H9 (cell line): ENCODE data around the gene ACSL4. TPM values are rescaled to one million over a fixed set of nuclear protein-coding genes. Genes with fewer than 3 reads are reported as not detected.

Experiments
- DNase-seq: peaks from one replicate; pipeline ENCODE4 v3.0.0-alpha.2; 2017
- H2AFZ ChIP-seq: one replicate; pipeline ENCODE4 v1.6.1; 2013; ENCODE audit warnings: mild to moderate bottlenecking, low read length, control low read depth, moderate library complexity
- H2AK5ac ChIP-seq: 2 replicates; pipeline ENCODE4 v1.6.1; 2013; ENCODE audit warnings: low read length, control low read depth, mixed read lengths; ENCODE audit not compliant: insufficient read length
- H2BK120ac ChIP-seq: one replicate; pipeline ENCODE4 v1.6.1; 2013; ENCODE audit warnings: low read depth, mild to moderate bottlenecking, low read length, control low read depth, inconsistent platforms; ENCODE audit not compliant: poor library complexity, severe bottlenecking
- H2BK12ac ChIP-seq: 2 replicates; pipeline ENCODE4 v1.6.1; 2013; ENCODE audit warnings: low read length, control low read depth, mixed read lengths, low read depth; ENCODE audit not compliant: insufficient read length
- H2BK15ac ChIP-seq: 2 replicates; pipeline ENCODE4 v1.6.1; 2013; ENCODE audit warnings: low read depth, low read length, control low read depth
- H2BK20ac ChIP-seq: one replicate; pipeline ENCODE4 v1.6.1; 2013; ENCODE audit warnings: low read depth, mild to moderate bottlenecking, low read length, control low read depth, inconsistent platforms; ENCODE audit not compliant: poor library complexity, severe bottlenecking
- H2BK5ac ChIP-seq: 2 replicates; pipeline ENCODE4 v1.6.1; 2013; ENCODE audit warnings: low read length, control low read depth, mixed read lengths; ENCODE audit not compliant: insufficient read length
- H3K14ac ChIP-seq: 2 replicates; pipeline ENCODE4 v1.6.1; 2013; ENCODE audit warnings: low read length, control low read depth; ENCODE audit not compliant: insufficient read depth
- H3K18ac ChIP-seq: 2 replicates; pipeline ENCODE4 v1.6.1; 2013; ENCODE audit warnings: low read depth, mild to moderate bottlenecking, mixed read lengths, low read length, control low read depth; ENCODE audit not compliant: insufficient read length
- H3K23ac ChIP-seq: 2 replicates; pipeline ENCODE4 v1.6.1; 2013; ENCODE audit warnings: low read length, control low read depth, mixed read lengths, low read depth; ENCODE audit not compliant: insufficient read length
- H3K23me2 ChIP-seq: 2 replicates; pipeline ENCODE4 v1.6.1; 2013; ENCODE audit warnings: low read depth, mild to moderate bottlenecking, mixed read lengths, low read length, control low read depth; ENCODE audit not compliant: insufficient read length, poor library complexity, severe bottlenecking
- H3K27ac ChIP-seq: 2 replicates; pipeline ENCODE4 v1.5.1; 2013; ENCODE audit warnings: low read length, control low read depth, mixed read lengths, low read depth; ENCODE audit not compliant: insufficient read length
- H3K27me3 ChIP-seq: 2 replicates; pipeline ENCODE4 v1.6.1; 2013; ENCODE audit warnings: low read length, control low read depth, inconsistent platforms; ENCODE audit not compliant: insufficient read depth
- H3K4ac ChIP-seq: 2 replicates; pipeline ENCODE4 v1.6.1; 2013; ENCODE audit warnings: low read depth, mild to moderate bottlenecking, control low read depth, inconsistent platforms, low read length, moderate library complexity
- H3K4me1 ChIP-seq: 2 replicates; pipeline ENCODE4 v1.6.1; 2013; ENCODE audit warnings: low read length, control low read depth, inconsistent platforms; ENCODE audit not compliant: insufficient read depth
- H3K4me2 ChIP-seq: 2 replicates; pipeline ENCODE4 v1.6.1; 2013; ENCODE audit warnings: low read length, control low read depth, mixed read lengths; ENCODE audit not compliant: insufficient read length, insufficient read depth
- H3K56ac ChIP-seq: 2 replicates; pipeline ENCODE4 v1.6.1; 2013; ENCODE audit warnings: low read depth, mild to moderate bottlenecking, mixed read lengths, low read length, control low read depth; ENCODE audit not compliant: insufficient read length
- H3K79me1 ChIP-seq: 2 replicates; pipeline ENCODE4 v1.6.1; 2013; ENCODE audit warnings: low read depth, mild to moderate bottlenecking, moderate library complexity, low read length, control low read depth, inconsistent platforms; ENCODE audit not compliant: insufficient read depth, poor library complexity, severe bottlenecking
- H3K79me2 ChIP-seq: 2 replicates; pipeline ENCODE4 v1.6.1; 2013; ENCODE audit warnings: low read length, control low read depth, inconsistent platforms; ENCODE audit not compliant: insufficient read depth
- H3K9ac ChIP-seq: 2 replicates; pipeline ENCODE4 v1.6.1; 2013; ENCODE audit warnings: low read length, control low read depth, mixed read lengths; ENCODE audit not compliant: insufficient read length; ENCODE audit errors: extremely low read depth
- H3K9me3 ChIP-seq: one replicate; pipeline ENCODE4 v1.6.1; 2013; ENCODE audit warnings: low read depth, low read length, inconsistent platforms; ENCODE audit not compliant: control insufficient read depth
- H3T11ph ChIP-seq: one replicate; pipeline ENCODE4 v1.6.1; 2013; ENCODE audit warnings: mild to moderate bottlenecking, low read length, control low read depth, inconsistent platforms
- H4K20me1 ChIP-seq: one replicate; pipeline ENCODE4 v1.6.1; 2013; ENCODE audit not compliant: control insufficient read depth, insufficient read length, insufficient read depth
- H4K5ac ChIP-seq: 2 replicates; pipeline ENCODE4 v1.6.1; 2013; ENCODE audit warnings: low read depth, mild to moderate bottlenecking, mixed read lengths, low read length, control low read depth; ENCODE audit not compliant: insufficient read length
- H4K8ac ChIP-seq: replicated peaks from 2 replicates; pipeline ENCODE4 v1.6.1; 2013; ENCODE audit warnings: low read length, control low read depth, mixed read lengths, low read depth; ENCODE audit not compliant: insufficient read length
- H4K91ac ChIP-seq: 2 replicates; pipeline ENCODE4 v1.6.1; 2013; ENCODE audit warnings: low read depth, mild to moderate bottlenecking, moderate library complexity, mixed read lengths, low read length, control low read depth; ENCODE audit not compliant: insufficient read length
- H3K27ac Mint-ChIP-seq, 3 experiments: 2 replicates in 2 of 3; 3 replicates in 1 of 3; pipeline ENCODE4 v1.8.0; 2020 to 2021; ENCODE audit warnings: mixed read lengths in 3 of 3, mild to moderate bottlenecking in 1 of 3, moderate library complexity in 1 of 3
- H3K27me3 Mint-ChIP-seq: 2 replicates; pipeline ENCODE4 v1.8.0; 2021; ENCODE audit warnings: low read depth, mild to moderate bottlenecking, moderate library complexity, mixed read lengths
- H3K36me3 Mint-ChIP-seq, 3 experiments: 2 replicates in 2 of 3; 3 replicates in 1 of 3; pipeline ENCODE4 v1.8.0; 2020 to 2021; ENCODE audit warnings: low read depth in 3 of 3, mixed read lengths in 3 of 3; ENCODE audit not compliant: insufficient read depth in 1 of 3
- H3K4me1 Mint-ChIP-seq, 2 experiments: 2 replicates each; pipeline ENCODE4 v1.8.0; 2020; ENCODE audit warnings: mixed read lengths in 2 of 2
- H3K4me3 Mint-ChIP-seq, 2 experiments: 2 replicates in 1 of 2; 3 replicates in 1 of 2; pipeline ENCODE4 v1.8.0; 2020 to 2021; ENCODE audit warnings: mild to moderate bottlenecking in 2 of 2, mixed read lengths in 2 of 2, moderate library complexity in 1 of 2
- H3K9me3 Mint-ChIP-seq, 2 experiments: 2 replicates in 1 of 2; 3 replicates in 1 of 2; pipeline ENCODE4 v1.8.0; 2020; ENCODE audit warnings: mild to moderate bottlenecking in 2 of 2, mixed read lengths in 2 of 2, moderate library complexity in 1 of 2
- WGBS: extraction: QIAGEN DNeasy Blood & Tissue Kit; methylation state at CpG from one replicate; pipeline ENCODE4 v1.1.7; 2013; ENCODE audit warnings: missing lambda C conversion rate, low lambda C conversion rate, mixed read lengths; ENCODE audit not compliant: insufficient read length; ENCODE audit errors: extremely low coverage; 5-methylcytosine and 5-hydroxymethylcytosine counted together
- total RNA-seq: library from RNA; stranded (reverse); gene quantifications from 2 replicates; pipeline ENCODE4 v1.2.1, GENCODE V29; 2021
- TF ChIP-seq, protein P1 (sequence below): fragments of 200-600 bp; sonication (generic); conservative IDR thresholded peaks from 3 replicates; pipeline ENCODE4 v1.8.0; 2021; ENCODE audit warnings: antibody characterized with exemption, mild to moderate bottlenecking

ACSL4 gene
- total RNA-seq, 1 experiment from 2014 or later, result 41.6 TPM

DNA sequence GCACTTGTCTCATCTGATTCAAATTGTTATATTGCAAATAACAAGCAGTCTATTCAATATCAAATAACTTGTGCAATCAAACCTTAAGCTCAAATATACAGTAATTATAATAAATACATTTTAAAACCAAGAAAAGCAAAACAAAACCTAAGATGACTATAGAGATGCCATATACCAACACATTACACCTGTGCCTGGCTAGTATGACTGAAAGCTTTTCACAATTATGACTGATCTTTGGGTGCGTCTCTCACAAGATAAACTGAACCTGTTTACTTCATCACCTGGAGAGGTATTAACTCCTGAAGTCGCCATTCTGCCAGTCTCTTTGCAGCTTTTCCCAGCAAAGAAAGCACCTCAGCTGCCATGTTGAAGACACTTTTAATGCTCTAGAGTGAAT lies 41.3 kb downstream of the ACSL4 start:
- no peak overlapping the region for H3T11ph ChIP-seq
- no peak overlapping the region for H3K23ac ChIP-seq
- H3K23me2 ChIP-seq, result no peaks in the 10 kb centered on the region
- no peak overlapping the region for H3K14ac ChIP-seq
- H3K4ac ChIP-seq, result no peak overlapping the region
- no peak overlapping the region for H3K56ac ChIP-seq
- H3K79me2 ChIP-seq, result no peaks in the 10 kb centered on the region; the same call in 1 of the 2 replicates
- no peaks in the 10 kb centered on the region for H3K79me1 ChIP-seq
- DNase-seq, result no peak
- H4K91ac ChIP-seq, result no peak overlapping the region
- no peak overlapping the region for H3K27ac Mint-ChIP-seq
- H3K4me1 ChIP-seq, result no peaks in the 10 kb centered on the region; the same call in 1 of the 2 replicates
- no peaks in the 10 kb centered on the region for H3K9me3 Mint-ChIP-seq
- H3K4me1 Mint-ChIP-seq, result peaks cover 0 to 2% of the 10 kb centered on the region in 2 experiments; a peak in 1 of 4 replicates
- H2BK5ac ChIP-seq, result no peak overlapping the region
- H3K27me3 Mint-ChIP-seq, result no peaks in the 10 kb centered on the region
- no peak overlapping the region for H3K27ac ChIP-seq
- H3K4me2 ChIP-seq, result no peak overlapping the region
- H3K18ac ChIP-seq, result no peak overlapping the region
- no CpG with 5 or more reads among the region's 2 CpGs for WGBS
- H3K9me3 ChIP-seq, result no peaks in the 10 kb centered on the region
- H3K9ac ChIP-seq, result no peak overlapping the region
- no peaks in the 10 kb centered on the region for H4K20me1 ChIP-seq
- H3K27me3 ChIP-seq, result no peaks in the 10 kb centered on the region
- H2BK20ac ChIP-seq, result no peak overlapping the region
- no peak overlapping the region for H2AFZ ChIP-seq
- TF ChIP-seq, protein P1, sequence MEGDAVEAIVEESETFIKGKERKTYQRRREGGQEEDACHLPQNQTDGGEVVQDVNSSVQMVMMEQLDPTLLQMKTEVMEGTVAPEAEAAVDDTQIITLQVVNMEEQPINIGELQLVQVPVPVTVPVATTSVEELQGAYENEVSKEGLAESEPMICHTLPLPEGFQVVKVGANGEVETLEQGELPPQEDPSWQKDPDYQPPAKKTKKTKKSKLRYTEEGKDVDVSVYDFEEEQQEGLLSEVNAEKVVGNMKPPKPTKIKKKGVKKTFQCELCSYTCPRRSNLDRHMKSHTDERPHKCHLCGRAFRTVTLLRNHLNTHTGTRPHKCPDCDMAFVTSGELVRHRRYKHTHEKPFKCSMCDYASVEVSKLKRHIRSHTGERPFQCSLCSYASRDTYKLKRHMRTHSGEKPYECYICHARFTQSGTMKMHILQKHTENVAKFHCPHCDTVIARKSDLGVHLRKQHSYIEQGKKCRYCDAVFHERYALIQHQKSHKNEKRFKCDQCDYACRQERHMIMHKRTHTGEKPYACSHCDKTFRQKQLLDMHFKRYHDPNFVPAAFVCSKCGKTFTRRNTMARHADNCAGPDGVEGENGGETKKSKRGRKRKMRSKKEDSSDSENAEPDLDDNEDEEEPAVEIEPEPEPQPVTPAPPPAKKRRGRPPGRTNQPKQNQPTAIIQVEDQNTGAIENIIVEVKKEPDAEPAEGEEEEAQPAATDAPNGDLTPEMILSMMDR, result no peak
- no peak overlapping the region for H4K8ac ChIP-seq
- H2BK12ac ChIP-seq, result no peak overlapping the region
- H2AK5ac ChIP-seq, result no peak overlapping the region
- H2BK15ac ChIP-seq, result no peak overlapping the region
- no peak overlapping the region for H4K5ac ChIP-seq
- no peak overlapping the region for H3K4me3 Mint-ChIP-seq
- no peak overlapping the region for H2BK120ac ChIP-seq
- H3K36me3 Mint-ChIP-seq, result no peaks in the 10 kb centered on the region; a peak in 1 of 7 replicates
